Cardiac muscle cell (in vitro differentiated cells and primary cell): ENCODE measurements around the gene RBL1. TPM values are rescaled to one million over a fixed set of nuclear protein-coding genes. Genes with fewer than 3 reads are reported as not detected.
"Not testable (repeated sequence)": the region's sequence is repeated elsewhere in the genome, so short reads cannot be mapped to it uniquely, and the experiment has no call there.

ENCODE experiments used
- DNase-seq, 2 donors: peaks; one replicate each; pipeline versions ENCODE4 v3.0.0 to v3.0.0-alpha.2; 2010 to 2017; ENCODE audit warnings: low read depth in 1 of 2, low spot score in 1 of 2
- H3K27ac ChIP-seq: fragments of 200-600 bp; sonication (generic); 2 replicates; pipeline ENCODE4 v1.5.1; 2016
- H3K27me3 ChIP-seq: fragments of 200-600 bp; sonication (generic); 2 replicates; pipeline ENCODE4 v1.6.0; 2016; ENCODE audit warnings: control low read depth
- H3K36me3 ChIP-seq: fragments of 200-600 bp; sonication (generic); 2 replicates; pipeline ENCODE4 v1.5.1; 2016; ENCODE audit warnings: control low read depth
- H3K4me1 ChIP-seq: fragments of 200-600 bp; sonication (generic); 2 replicates; pipeline ENCODE4 v1.8.1; 2017; ENCODE audit warnings: low read depth, mild to moderate bottlenecking, mixed run types
- H3K4me3 ChIP-seq: fragments of 200-600 bp; sonication (generic); 2 replicates; pipeline ENCODE4 v1.5.1; 2016; ENCODE audit warnings: mild to moderate bottlenecking
- H3K9me3 ChIP-seq: fragments of 200-600 bp; sonication (generic); 2 replicates; pipeline ENCODE4 v1.5.1; 2017; ENCODE audit warnings: low read depth, mild to moderate bottlenecking, control low read depth
- polyA plus RNA-seq: library from polyadenylated mRNA; unstranded; fragments of >200 nt; fragmentation: Nextera tagmentation; extraction: Ambion mirVana; gene quantifications from 2 replicates; pipeline ENCODE4 v1.2.1, GENCODE V29; 2016
- total RNA-seq: library from RNA; depleted of rRNA; stranded (reverse); fragments of >200 nt; gene quantifications from 2 replicates; pipeline ENCODE4 v1.2.3, GENCODE V29; 2016
- TF ChIP-seq, protein P1 (sequence below): IDR thresholded peaks from 2 replicates; pipeline ENCODE4 v1.5.1; 2012; ENCODE audit warnings: low read depth, mild to moderate bottlenecking, low read length

Gene RBL1
- total and polyA plus RNA-seq, 2 experiments from 2014 or later, result 3.1 to 4.9 TPM

DNA sequence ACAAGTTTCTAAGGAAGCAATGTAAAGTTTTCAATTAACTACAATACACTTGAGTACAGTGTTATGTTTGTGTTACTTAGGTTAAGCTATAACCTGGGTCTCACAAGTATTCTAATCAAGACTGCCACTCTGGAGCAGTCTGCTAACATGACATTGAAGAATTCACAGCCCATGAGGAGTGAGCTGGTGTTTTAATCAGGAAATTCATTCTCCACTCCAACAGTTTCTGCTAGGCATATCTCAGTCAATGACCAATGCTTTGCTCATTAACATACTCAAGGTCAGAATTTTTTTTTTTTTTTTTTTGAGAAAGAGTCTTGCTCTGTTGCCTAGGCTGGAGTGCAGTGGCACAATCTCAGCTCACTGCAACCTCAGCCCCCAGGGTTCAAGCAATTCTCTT is 84.7 kb downstream of the RBL1 start:
- no peaks in the 10 kb centered on the region for H3K9me3 ChIP-seq
- TF ChIP-seq, protein P1, sequence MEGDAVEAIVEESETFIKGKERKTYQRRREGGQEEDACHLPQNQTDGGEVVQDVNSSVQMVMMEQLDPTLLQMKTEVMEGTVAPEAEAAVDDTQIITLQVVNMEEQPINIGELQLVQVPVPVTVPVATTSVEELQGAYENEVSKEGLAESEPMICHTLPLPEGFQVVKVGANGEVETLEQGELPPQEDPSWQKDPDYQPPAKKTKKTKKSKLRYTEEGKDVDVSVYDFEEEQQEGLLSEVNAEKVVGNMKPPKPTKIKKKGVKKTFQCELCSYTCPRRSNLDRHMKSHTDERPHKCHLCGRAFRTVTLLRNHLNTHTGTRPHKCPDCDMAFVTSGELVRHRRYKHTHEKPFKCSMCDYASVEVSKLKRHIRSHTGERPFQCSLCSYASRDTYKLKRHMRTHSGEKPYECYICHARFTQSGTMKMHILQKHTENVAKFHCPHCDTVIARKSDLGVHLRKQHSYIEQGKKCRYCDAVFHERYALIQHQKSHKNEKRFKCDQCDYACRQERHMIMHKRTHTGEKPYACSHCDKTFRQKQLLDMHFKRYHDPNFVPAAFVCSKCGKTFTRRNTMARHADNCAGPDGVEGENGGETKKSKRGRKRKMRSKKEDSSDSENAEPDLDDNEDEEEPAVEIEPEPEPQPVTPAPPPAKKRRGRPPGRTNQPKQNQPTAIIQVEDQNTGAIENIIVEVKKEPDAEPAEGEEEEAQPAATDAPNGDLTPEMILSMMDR, result no peak
- H3K36me3 ChIP-seq, result no peaks in the 10 kb centered on the region
- peak in 1 of 2 donors; percentile 6 for DNase-seq
- no peaks in the 10 kb centered on the region for H3K4me1 ChIP-seq
- H3K27me3 ChIP-seq, result no peaks in the 10 kb centered on the region
- no peak overlapping the region for H3K4me3 ChIP-seq
- no peak overlapping the region for H3K27ac ChIP-seq

DNA sequence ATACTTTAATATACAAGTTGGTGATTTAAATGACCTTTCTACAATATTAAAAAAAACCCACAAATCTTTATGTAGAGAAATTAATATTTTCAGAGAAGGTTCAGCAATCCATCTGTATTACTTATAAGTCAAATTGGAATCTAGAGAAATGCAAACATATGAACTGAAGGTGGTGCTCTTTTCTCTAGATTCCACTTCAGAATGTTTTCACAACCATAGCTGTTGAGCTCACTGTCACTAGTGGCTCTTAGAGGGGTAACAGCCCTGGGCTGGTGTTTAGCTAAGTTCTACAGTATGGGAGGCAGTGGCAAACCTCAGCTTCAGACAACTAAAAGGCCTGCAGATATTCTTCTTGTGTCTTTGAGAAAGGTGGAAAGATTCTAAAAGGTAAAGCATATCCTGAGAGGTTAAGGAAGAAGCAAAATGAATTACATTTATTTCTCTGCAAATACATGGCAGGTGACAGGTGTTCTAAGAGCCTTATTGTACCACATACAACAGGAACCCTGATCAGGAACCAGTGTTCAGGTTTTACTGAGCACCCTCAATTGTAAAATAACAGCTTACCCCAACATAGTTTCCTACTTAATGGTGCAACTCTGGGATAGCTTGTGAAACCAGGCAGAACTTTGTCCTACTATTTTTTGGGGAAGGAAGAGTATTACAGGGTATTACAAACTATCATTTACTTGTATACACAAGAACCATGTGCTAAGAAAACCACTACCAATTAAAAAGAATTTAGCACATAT is 87.7 kb downstream of the RBL1 start:
- TF ChIP-seq, protein P1, result peak; percentile 31
- Histone ChIP-seq H3K27me3 (no peaks in the 10 kb centered on the region), H3K4me1 (no peaks in the 10 kb centered on the region), H3K9me3 (no peaks in the 10 kb centered on the region), H3K4me3 (no peak overlapping the region), H3K36me3 (no peaks in the 10 kb centered on the region), H3K27ac (no peak overlapping the region)
- peak; percentile 20 to 59 for DNase-seq

DNA sequence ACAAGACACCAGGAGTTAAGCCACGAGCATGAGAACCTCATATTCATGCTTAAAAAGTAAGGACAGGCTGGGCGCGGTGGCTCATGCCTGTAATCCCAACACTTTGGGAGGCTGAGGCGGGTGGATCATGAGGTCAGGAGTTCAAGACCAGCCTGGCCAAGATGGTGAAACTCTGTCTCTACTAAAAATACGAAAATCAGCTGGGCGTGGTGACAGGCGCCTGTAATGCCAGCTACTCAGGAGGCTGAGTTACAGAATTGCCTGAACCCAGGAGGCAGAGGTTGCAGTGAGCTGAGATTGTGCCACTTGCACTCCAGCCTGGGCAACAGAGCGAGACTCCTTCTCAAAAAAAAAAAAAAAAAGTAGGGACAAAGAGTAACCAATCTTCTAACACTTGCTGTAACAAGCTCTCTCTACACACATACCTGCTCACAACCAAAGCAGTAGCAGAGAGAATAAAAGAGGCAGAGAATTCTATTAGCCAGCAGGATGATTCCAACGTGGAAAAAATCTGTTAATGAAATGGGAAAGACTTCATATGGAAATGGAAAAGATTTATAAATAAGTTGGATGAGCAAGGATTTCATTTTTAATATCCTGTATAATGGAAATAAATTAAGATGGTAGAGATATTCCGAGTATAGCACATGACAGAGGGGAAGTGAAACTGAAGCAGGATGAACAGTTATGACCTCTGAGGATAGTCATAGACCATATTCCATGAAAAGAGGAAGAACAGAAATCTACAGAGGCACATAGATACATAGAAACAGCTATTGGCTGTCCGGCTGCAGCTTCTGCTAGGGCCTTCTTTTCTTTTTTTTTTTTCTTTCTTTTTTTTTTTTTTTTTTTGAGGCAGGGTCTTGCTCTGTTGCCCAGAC is 90.5 kb downstream of the RBL1 start:
- not testable (repeated sequence) for DNase-seq

DNA sequence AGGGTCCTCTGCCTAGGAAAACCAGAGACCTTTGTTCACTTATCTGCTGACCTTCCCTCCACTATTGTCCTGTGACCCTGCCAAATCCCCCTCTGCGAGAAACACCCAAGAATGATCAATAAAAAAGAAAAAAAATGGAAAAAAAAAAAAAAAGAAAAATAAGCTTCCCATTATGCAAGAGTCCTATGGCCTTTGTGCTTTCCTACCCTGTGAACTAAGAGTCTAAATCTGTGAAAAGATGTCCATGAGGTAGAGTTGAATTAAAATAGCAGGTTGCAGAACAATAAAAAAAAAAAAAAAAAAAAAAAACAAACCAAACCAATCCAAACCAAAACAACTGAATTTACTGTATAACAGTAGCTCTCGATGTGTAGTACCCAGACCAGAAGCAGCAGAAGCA is 94.2 kb downstream of the RBL1 start:
- not testable (repeated sequence) for H3K27ac ChIP-seq, H3K36me3 ChIP-seq, H3K4me3 ChIP-seq, H3K27me3 ChIP-seq, DNase-seq, H3K4me1 ChIP-seq, H3K9me3 ChIP-seq

More for the DNA sequence above, 90.5 kb downstream of the RBL1 start:
- not testable (repeated sequence) for H3K9me3 ChIP-seq, H3K36me3 ChIP-seq, H3K4me1 ChIP-seq, H3K27me3 ChIP-seq, H3K27ac ChIP-seq, H3K4me3 ChIP-seq

DNA sequence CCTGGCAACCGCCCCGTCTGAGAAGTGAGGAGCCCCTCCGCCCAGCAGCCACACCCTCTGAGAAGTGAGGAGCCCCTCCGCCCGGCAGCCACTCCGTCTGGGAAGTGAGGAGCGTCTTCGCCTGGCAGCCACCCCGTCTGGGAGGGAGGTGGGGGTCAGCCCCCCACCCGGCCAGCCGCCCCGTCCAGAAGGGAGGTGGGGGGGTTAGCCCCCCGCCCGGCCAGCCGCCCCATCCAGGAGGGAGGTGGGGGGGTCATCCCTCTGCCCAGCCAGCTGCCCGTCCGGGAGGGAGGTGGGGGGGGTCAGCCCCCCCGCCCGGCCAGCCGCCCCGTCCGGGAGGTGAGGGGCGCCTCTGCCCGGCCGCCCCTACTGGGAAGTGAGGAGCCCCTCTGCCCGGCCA is 95.6 kb downstream of the RBL1 start:
- H3K4me3 ChIP-seq, H3K9me3 ChIP-seq, H3K27me3 ChIP-seq, H3K27ac ChIP-seq, H3K4me1 ChIP-seq, DNase-seq, H3K36me3 ChIP-seq: not testable (repeated sequence)

- no peaks in the 10 kb centered on the region for H3K9me3 ChIP-seq
- TF ChIP-seq, protein P1, result no peak
- H3K4me1 ChIP-seq, result no peaks in the 10 kb centered on the region
- no peak overlapping the region for H3K27ac ChIP-seq
- H3K4me3 ChIP-seq, result no peak overlapping the region
- no peaks in the 10 kb centered on the region for H3K27me3 ChIP-seq
- DNase-seq, result no peak
- H3K36me3 ChIP-seq, result peaks cover 3% of the 10 kb centered on the region
These were observed 97.1 kb downstream of the RBL1 start for GRCh38 chr20:36998652-36999051.

- H3K27me3 ChIP-seq, result no peaks in the 10 kb centered on the region
- no peak overlapping the region for H3K4me3 ChIP-seq
- H3K9me3 ChIP-seq, result no peaks in the 10 kb centered on the region
- H3K27ac ChIP-seq, result no peak overlapping the region
- no peak for DNase-seq
- H3K4me1 ChIP-seq, result no peaks in the 10 kb centered on the region
- peaks cover 3% of the 10 kb centered on the region for H3K36me3 ChIP-seq
- TF ChIP-seq, protein P1, result no peak
These were observed 98.7 kb downstream of the RBL1 start for GRCh38 chr20:36997121-36997520.

DNA sequence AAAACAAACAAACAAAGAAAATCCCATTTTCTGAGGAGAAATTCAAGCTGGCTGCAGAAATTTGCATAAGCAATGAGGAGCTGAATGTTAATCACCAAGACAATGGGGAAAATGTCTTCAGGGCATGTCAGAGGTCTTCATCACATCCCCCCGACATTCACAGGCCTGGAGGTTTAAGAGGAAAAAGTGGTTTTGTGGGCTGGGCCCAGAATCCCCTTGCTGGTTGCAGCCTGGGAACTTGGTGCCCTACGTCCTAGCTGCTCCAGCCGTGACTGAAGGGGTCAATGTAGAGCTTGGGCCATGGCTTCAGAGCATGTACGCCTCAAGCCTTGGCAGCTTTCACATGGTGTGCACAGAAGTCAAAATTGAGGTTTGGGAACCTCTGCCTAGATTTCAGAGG is 101.6 kb downstream of the RBL1 start:
- DNase-seq, H3K4me3 ChIP-seq, H3K27me3 ChIP-seq, H3K36me3 ChIP-seq, H3K4me1 ChIP-seq, H3K27ac ChIP-seq, H3K9me3 ChIP-seq: not testable (repeated sequence)
